Esophagus (tissue), 2 donors: ENCODE measurements around the gene ZNF750. TPM values are rescaled to one million over a fixed set of nuclear protein-coding genes. Genes with fewer than 3 reads are reported as not detected.

Source experiments
- H3K27ac ChIP-seq, 2 donors: one replicate each; pipeline ENCODE4 v1.5.1; 2013; ENCODE audit warnings: low read depth in 2 of 2, mild to moderate bottlenecking in 2 of 2, inconsistent platforms in 1 of 2, low read length in 1 of 2, moderate library complexity in 1 of 2
- H3K27me3 ChIP-seq, 2 donors: one replicate each; pipeline ENCODE4 v1.6.1; 2013; ENCODE audit warnings: low read length in 2 of 2, control low read depth in 1 of 2, mild to moderate bottlenecking in 1 of 2; ENCODE audit not compliant: insufficient read depth in 2 of 2, control insufficient read depth in 1 of 2
- H3K36me3 ChIP-seq, 2 donors: one replicate each; pipeline ENCODE4 v1.6.1; 2013; ENCODE audit warnings: low read length in 1 of 2; ENCODE audit not compliant: control insufficient read depth in 2 of 2, insufficient read depth in 2 of 2
- H3K4me1 ChIP-seq, 2 donors: one replicate each; pipeline ENCODE4 v1.6.1; 2013; ENCODE audit warnings: low read length in 1 of 2; ENCODE audit not compliant: control insufficient read depth in 2 of 2, insufficient read depth in 2 of 2
- H3K4me3 ChIP-seq, 2 donors: one replicate each; pipeline ENCODE4 v1.5.1; 2013; ENCODE audit warnings: low read length in 2 of 2, mild to moderate bottlenecking in 2 of 2, low read depth in 1 of 2, moderate library complexity in 1 of 2
- H3K9me3 ChIP-seq, 2 donors: one replicate each; pipeline ENCODE4 v1.6.1; 2013; ENCODE audit warnings: mild to moderate bottlenecking in 2 of 2, low read depth in 1 of 2, low read length in 1 of 2, moderate library complexity in 1 of 2; ENCODE audit not compliant: control insufficient read depth in 2 of 2, insufficient read depth in 1 of 2
- WGBS, 2 donors: extraction: QIAGEN DNeasy Blood & Tissue Kit; methylation state at CpG; one replicate each; pipeline ENCODE4 v1.1.7; 2013; 5-methylcytosine and 5-hydroxymethylcytosine counted together
- polyA plus RNA-seq, 2 donors: library from polyadenylated mRNA; stranded (reverse); fragments of 200-250 nt; gene quantifications; one replicate each; pipeline ENCODE4 v1.2.3, GENCODE V29; 2013
- donor health status: healthy with polysubstance abuse.
- donor health status: Bipolar disorder and iron deficiency.

ZNF750 gene
- polyA plus RNA-seq, 2 donors, result 30.2 to 111 TPM

DNA sequence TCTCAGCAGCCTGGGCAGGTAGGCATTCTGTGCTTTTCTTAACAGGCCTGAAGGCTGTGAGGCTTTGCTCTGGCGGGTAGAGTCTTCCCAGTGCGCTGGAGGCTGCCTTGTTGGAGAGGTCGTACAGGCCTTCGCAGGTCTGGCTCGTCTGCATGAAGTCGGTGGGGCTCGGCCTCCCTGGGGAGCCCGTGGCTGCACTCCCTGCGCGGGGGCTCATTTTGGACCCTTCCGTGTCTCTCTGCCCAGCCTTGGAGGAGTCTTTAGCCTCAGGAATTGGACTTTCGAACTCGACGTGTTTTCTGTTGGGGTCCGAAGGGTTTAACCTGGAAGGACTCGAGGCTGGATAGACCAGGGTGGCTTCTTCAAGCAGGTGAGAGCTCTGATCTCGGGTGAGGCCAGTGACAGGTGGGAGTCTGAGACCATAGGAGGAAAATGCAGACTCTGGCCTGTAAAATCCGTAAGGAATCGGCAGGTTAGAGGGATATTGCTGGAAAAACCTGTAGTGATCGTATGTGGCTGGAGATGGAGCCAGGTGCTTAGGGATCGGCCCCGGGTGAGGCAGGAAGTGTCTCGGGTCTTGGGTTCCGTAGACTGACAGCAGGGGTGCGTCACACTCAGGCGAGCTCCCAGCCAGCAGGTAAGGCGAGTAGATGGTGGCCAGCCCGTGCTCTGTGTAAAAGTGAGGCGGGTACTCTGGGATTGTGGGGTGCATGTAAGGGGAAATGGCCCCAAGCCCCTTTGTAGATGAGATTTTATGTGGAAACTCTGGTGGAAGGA, 8.6 kb downstream of the ZNF750 start:
- Histone ChIP-seq H3K27me3 (no peaks in the 10 kb centered on the region), H3K9me3 (peaks cover 0 to 8% of the 10 kb centered on the region in 2 donors), H3K4me3 (no peak overlapping the region), H3K36me3 (peaks cover 12 to 44% of the 10 kb centered on the region in 2 donors), H3K4me1 (peaks cover 0 to 8% of the 10 kb centered on the region in 2 donors), H3K27ac (peak overlapping the region; percentile 12 to 77)
- 93 to 95% methylated on average over 29 of the region's 29 CpGs for WGBS, 2 donors

DNA sequence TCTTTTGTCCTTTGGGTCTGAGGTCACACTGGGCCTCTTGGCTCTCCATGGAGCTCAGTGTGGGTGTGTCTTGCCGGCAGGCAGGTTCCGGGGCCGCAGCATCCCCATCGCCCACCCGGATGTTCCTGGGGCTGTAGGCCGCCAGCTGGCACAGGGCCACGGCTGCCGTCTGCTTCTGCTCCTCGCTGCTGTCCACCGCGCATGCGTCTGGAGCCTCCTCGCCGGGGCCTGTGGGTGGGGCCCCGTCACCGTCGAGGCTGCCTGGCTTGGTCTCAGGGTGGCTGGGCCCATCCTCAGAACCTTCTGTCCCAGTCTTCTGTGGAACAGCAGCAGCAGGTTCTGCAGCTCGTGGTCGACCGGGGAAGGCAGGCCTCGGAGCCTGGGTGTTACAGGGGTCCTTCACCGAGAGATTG, 9.6 kb downstream of the ZNF750 start:
- H3K4me3 ChIP-seq, result no peak overlapping the region
- no peaks in the 10 kb centered on the region for H3K27me3 ChIP-seq
- H3K36me3 ChIP-seq, result peaks cover 12 to 41% of the 10 kb centered on the region in 2 donors
- peak overlapping the region in 1 of 2 donors; percentile 77 for H3K27ac ChIP-seq
- H3K4me1 ChIP-seq, result peaks cover 0 to 8% of the 10 kb centered on the region in 2 donors
- H3K9me3 ChIP-seq, result peaks cover 0 to 8% of the 10 kb centered on the region in 2 donors
- WGBS, 2 donors, result 65 to 71% methylated on average over 22 of the region's 22 CpGs

DNA sequence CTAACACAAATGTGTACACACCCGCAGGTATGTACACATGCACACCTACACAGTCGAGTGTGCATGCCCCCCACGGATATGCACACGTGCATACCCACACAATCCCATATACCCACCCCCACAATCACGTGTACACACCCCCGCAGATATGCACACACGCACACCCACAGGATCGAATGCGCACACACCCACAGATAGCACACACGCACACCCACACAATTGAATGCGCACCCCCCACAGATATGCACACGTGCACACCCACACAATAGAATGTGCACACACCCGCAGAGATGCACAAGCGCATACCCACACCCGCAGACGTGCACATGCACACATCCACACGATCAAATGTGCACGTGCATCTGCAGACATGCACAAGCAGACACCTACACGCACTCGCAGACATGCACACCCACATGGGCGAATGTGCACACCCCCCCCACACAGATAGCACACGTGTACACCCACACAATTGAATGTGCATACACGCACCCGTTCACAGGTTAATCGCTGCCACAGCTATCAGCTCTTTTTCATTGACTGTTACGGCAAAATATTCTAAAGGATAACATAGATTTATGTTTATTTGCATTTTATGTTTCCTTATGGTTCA, 10.8 kb downstream of the ZNF750 start:
- WGBS, 2 donors, result 97% methylated on average over 26 of the region's 26 CpGs
- no peaks in the 10 kb centered on the region for H3K27me3 ChIP-seq
- H3K4me1 ChIP-seq, result peaks cover 0 to 6% of the 10 kb centered on the region in 2 donors
- H3K4me3 ChIP-seq, result no peak overlapping the region
- peaks cover 12 to 41% of the 10 kb centered on the region in 2 donors for H3K36me3 ChIP-seq
- no peak overlapping the region for H3K27ac ChIP-seq
- H3K9me3 ChIP-seq, result peaks cover 0 to 8% of the 10 kb centered on the region in 2 donors

DNA sequence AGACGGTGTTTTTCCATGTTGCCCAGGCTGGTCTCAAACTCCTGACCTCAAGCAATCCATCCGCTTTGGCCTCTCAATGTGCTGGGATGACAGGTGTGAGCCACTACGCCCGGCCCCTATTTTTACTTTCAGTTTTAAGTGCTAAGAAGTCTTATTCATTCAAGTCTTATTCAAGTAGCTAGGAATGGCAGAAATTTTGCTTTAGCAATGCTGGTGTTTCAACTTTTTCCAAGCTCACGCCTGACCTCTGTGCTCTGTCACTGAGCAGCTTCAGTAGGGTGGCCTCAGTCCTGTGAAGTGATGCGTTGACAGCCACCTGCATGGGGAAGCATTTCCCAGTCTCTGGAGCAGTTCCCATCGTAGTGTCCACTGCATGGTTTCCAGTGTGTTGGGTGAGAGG, 12.9 kb downstream of the ZNF750 start:
- Histone ChIP-seq H3K36me3 (peaks cover 0 to 32% of the 10 kb centered on the region in 2 donors), H3K27me3 (no peaks in the 10 kb centered on the region), H3K4me1 (peaks cover 3 to 6% of the 10 kb centered on the region in 2 donors), H3K27ac (peak overlapping the region in 1 of 2 donors; percentile 62), H3K4me3 (no peak overlapping the region), H3K9me3 (peaks cover 0 to 8% of the 10 kb centered on the region in 2 donors)
- 93 to 95% methylated on average over 7 of the region's 7 CpGs for WGBS, 2 donors

DNA sequence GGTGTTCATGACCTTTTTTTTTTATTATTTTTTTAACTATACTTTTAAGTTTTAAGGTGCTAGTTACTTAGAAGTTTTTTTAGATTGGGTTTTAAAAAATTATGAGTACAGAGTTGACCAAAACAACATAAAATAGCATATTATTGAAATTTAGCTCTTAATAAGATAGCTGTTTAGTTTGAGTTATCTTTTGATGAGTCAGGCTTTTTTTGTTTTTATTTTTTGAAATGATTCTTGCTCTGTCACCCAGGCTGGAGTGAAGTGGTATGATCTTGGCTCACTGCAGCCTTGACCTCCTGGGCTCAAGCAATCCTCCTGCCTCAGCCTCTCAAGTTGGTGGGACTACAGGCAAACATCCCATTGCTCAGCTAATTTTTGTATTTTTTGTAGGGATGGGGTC, 13.6 kb downstream of the ZNF750 start:
- Histone ChIP-seq H3K4me1 (peaks cover 3 to 8% of the 10 kb centered on the region in 2 donors), H3K27ac (no peak overlapping the region), H3K4me3 (no peak overlapping the region)

DNA sequence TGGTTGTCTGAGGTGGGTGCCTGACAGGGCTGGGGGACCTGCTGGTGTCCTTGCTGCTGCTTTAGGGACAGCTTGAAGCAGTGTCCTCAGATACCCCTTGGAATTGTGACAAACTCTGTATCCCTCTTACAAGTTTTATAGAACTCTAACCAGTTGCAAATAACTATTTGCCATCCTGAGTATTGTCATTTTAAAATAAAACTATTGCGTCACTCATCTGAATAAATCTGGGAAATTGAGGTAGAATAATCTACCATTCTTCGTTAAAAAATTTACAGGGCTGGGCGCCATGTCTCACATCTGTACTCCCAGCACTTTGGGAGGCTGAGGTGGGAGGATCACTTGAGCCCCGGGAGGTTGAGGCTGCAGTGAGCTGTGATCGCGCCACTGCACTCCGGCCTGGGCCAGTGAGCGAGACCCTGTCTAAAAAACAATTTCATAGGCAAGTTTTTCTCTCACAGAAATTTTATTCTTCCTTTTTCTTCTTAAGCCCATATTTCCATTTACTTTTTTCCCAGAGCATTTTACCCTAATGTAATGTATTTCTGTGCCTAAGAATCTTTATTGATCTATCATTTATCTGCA, 14.2 kb downstream of the ZNF750 start:
- Histone ChIP-seq H3K27ac (no peak overlapping the region), H3K27me3 (no peaks in the 10 kb centered on the region), H3K4me3 (no peak overlapping the region), H3K4me1 (peaks cover 3 to 8% of the 10 kb centered on the region in 2 donors), H3K9me3 (peaks cover 0 to 8% of the 10 kb centered on the region in 2 donors), H3K36me3 (peaks cover 0 to 20% of the 10 kb centered on the region in 2 donors)
- 96 to 97% methylated on average over 8 of the region's 8 CpGs for WGBS, 2 donors

More for the DNA sequence above, 13.6 kb downstream of the ZNF750 start:
- Histone ChIP-seq H3K9me3 (peaks cover 0 to 8% of the 10 kb centered on the region in 2 donors), H3K36me3 (peaks cover 0 to 25% of the 10 kb centered on the region in 2 donors), H3K27me3 (no peaks in the 10 kb centered on the region)

DNA sequence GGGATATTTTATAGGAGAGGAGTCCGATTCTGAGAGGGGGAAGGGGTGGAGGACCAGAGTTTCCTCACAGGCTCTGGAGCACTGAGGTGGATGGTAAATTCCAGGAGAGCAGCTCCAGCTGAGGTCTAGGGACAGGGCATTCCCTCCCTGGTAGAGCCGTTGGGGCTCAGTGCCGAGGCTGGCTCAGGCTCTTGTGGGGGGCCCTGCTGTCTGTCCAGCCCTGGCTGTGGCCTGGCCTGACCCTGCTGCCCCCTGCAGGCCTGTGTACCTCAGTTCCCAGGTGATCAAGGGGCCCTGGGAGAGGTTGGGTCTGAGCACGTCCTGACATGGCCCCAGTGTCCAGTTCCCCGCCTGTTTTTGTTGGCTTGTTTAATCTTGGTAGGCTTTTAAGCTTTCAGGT, 16.8 kb downstream of the ZNF750 start:
- 81 to 82% methylated on average over 5 of the region's 5 CpGs for WGBS, 2 donors
- peak overlapping the region in 1 of 2 donors; percentile 71 for H3K27ac ChIP-seq
- no peak overlapping the region for H3K4me3 ChIP-seq
- peaks cover 2 to 3% of the 10 kb centered on the region in 2 donors for H3K4me1 ChIP-seq
- peaks cover 0 to 3% of the 10 kb centered on the region in 2 donors for H3K9me3 ChIP-seq
- H3K27me3 ChIP-seq, result no peaks in the 10 kb centered on the region
- H3K36me3 ChIP-seq, result peaks cover 0 to 6% of the 10 kb centered on the region in 2 donors

DNA sequence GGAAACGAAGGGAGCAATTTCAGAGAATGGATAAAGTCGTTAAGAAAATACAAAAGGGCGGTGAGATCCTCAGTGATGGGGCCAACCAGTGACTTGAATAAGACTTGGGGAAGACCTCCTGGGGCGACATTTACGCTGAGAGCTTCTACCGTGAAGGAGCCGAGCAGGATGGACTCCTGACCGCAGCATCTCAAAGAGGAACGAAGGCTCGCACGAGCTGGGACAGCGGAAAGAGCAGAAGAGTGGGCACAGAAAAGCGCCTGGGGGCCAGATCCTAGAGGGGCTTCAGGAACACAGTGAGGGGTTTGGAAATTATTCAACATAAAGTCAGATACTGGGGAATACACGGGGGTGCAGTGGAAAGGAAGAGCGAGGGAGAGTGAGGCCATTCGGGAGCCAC, 17.5 kb downstream of the ZNF750 start:
- WGBS, 2 donors, result 94 to 95% methylated on average over 16 of the region's 16 CpGs
- H3K9me3 ChIP-seq, result no peaks in the 10 kb centered on the region
- H3K27me3 ChIP-seq, result no peaks in the 10 kb centered on the region
- H3K27ac ChIP-seq, result no peak overlapping the region
- peaks cover 2 to 3% of the 10 kb centered on the region in 2 donors for H3K4me1 ChIP-seq
- H3K36me3 ChIP-seq, result no peaks in the 10 kb centered on the region
- H3K4me3 ChIP-seq, result no peak overlapping the region

DNA sequence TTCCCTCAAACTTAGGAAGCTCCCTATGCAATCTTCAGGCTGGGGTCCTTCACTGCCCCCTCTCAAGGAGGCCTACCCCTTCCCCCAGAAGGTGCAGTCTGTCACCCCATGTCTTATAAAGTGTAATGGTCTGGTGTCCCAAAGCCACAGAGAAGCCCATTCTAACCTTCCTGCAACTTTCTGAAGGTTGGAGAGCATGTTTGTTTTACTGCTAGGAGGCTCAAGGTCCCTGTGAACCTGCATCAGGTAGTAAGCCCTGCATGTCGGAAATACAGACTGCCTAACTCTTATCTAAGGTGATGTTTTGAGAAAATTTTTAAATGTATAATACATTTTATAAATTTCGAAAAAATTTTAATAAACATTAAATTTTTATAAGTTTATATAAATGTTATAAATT, 18.3 kb downstream of the ZNF750 start:
- 93 to 96% methylated on average over 2 of the region's 2 CpGs for WGBS, 2 donors
- H3K4me1 ChIP-seq, result peaks cover 2 to 3% of the 10 kb centered on the region in 2 donors
- H3K27ac ChIP-seq, result no peak overlapping the region
- no peaks in the 10 kb centered on the region for H3K36me3 ChIP-seq
- no peaks in the 10 kb centered on the region for H3K27me3 ChIP-seq
- H3K9me3 ChIP-seq, result no peaks in the 10 kb centered on the region
- no peak overlapping the region for H3K4me3 ChIP-seq
